Measurements from ENCODE around the gene HELQ. TPM values are rescaled to one million over a fixed set of nuclear protein-coding genes. Genes with fewer than 3 reads are reported as not detected.

The HELQ gene
- total and polyA plus RNA-seq, 2 of the 4 experiments (the other 2 are of a cell fraction), result 8.8 to 9.1 TPM

- H2AFZ ChIP-seq (replicated peaks; ENCODE audit: low read length, poor library complexity), result no peak overlapping the region
- H3K27me3 ChIP-seq (ENCODE audit: control insufficient read depth, insufficient read depth, low read length), result peaks cover 4% of the 10 kb centered on the region
- H3K4me1 ChIP-seq (ENCODE audit: control insufficient read depth, insufficient read depth, low read length), result no peaks in the 10 kb centered on the region
- no peak overlapping the region for H3K14ac ChIP-seq (replicated peaks; ENCODE audit: low read depth, low read length)
- H4K91ac ChIP-seq (ENCODE audit: insufficient read depth, low read depth, low read length), result no peak overlapping the region
- H2BK20ac ChIP-seq (ENCODE audit: low read depth, low read length), result no peak overlapping the region
- DNase-seq (no peak), ATAC-seq (ENCODE audit: low read depth) (no peak)
- no peaks in the 10 kb centered on the region for H3K36me3 ChIP-seq (ENCODE audit: control insufficient read depth, insufficient read depth, low read length)
- no peak overlapping the region for H3K9ac ChIP-seq (ENCODE audit: low read depth, low read length)
- intact Hi-C loops (cut with micrococcal nuclease) (no loop called here), in situ Hi-C loops (cut with MboI; ENCODE audit: low sequenced_read_pairs) (no loop called here), dilution Hi-C loops (cut with HindIII; ENCODE audit: low sequenced_read_pairs, unreplicated experiment) (no loop called here)
- H3K9me3 ChIP-seq (ENCODE audit: control insufficient read depth, insufficient read depth, low read length), result no peaks in the 10 kb centered on the region
- H2BK120ac ChIP-seq (ENCODE audit: low read depth, low read length), result no peak overlapping the region
- WGBS, 2 experiments (ENCODE audit: extremely low coverage in 2 of 2, insufficient read length in 1 of 2), result no CpG with 5 or more reads among the region's 1 CpG
- H2AK5ac ChIP-seq (ENCODE audit: low read depth, low read length), result no peak overlapping the region
- no peak overlapping the region for H3K4ac ChIP-seq (ENCODE audit: low read depth, low read length)
- no peak overlapping the region for H3K4me3 ChIP-seq (ENCODE audit: insufficient read depth, low read depth, low read length)
- H3K9me1 ChIP-seq (ENCODE audit: insufficient read depth, low read length), result no peaks in the 10 kb centered on the region
- CTCF ChIA-PET, result no interaction called here
- H4K20me1 ChIP-seq (ENCODE audit: insufficient read depth, low read length), result no peaks in the 10 kb centered on the region
- H3K23ac ChIP-seq (ENCODE audit: low read depth, low read length), result no peak overlapping the region
- H3K27ac ChIP-seq (ENCODE audit: insufficient read depth, low read length), result no peak overlapping the region
- no peaks in the 10 kb centered on the region for H3K79me1 ChIP-seq (ENCODE audit: low read depth in 1 of 2, low read length in 2 of 2)
- H3K18ac ChIP-seq (ENCODE audit: low read depth, low read length), result no peak overlapping the region
- no peak overlapping the region for H3K4me2 ChIP-seq (ENCODE audit: low read depth, low read length)
- TF ChIP-seq CTCF (conservative IDR thresholded peaks at IDR 0.05; ENCODE audit: low read depth, low read length) (no peak), RFX5 (IDR thresholded peaks at IDR 0.05; ENCODE audit: low read depth, low read length) (no peak), MAFK (IDR thresholded peaks at IDR 0.05; ENCODE audit: low read depth, low read length) (no peak), SMC3 (IDR thresholded peaks at IDR 0.05; ENCODE audit: low read depth, low read length) (no peak), CHD1 (IDR thresholded peaks at IDR 0.05; ENCODE audit: low read depth, low read length) (no peak), CEBPB (IDR thresholded peaks at IDR 0.05; ENCODE audit: low read depth, low read length) (no peak), RAD21 (IDR thresholded peaks at IDR 0.05; ENCODE audit: low read length) (no peak), RCOR1 (IDR thresholded peaks at IDR 0.05; ENCODE audit: insufficient replicate concordance, low read length) (no peak), BHLHE40 (IDR thresholded peaks at IDR 0.05; ENCODE audit: low read depth, low read length) (no peak)
- H2AK9ac ChIP-seq (replicated peaks; ENCODE audit: low read depth, low read length, poor library complexity), result no peak overlapping the region
- POLR2A ChIA-PET (ENCODE audit: unreplicated experiment), result no interaction called here
- no peak overlapping the region for H4K8ac ChIP-seq (ENCODE audit: low read depth in 2 of 2, low read length in 2 of 2)
- no peak overlapping the region for H2BK5ac ChIP-seq (ENCODE audit: low read depth, low read length, poor library complexity, severe bottlenecking)
- no TSS peak for BruUV-seq (replicated peaks)
- no peak overlapping the region for H2BK15ac ChIP-seq (ENCODE audit: low read depth, low read length)
- no peak overlapping the region for H3K56ac ChIP-seq (ENCODE audit: extremely low read depth, insufficient read depth, low read length)
- no peak overlapping the region for H4K5ac ChIP-seq (ENCODE audit: low read depth, low read length)
Measured at GRCh38 chr4:83498187-83498586, 42.6 kb upstream of the HELQ start.

Data from IMR-90 (cell line).